Fibroblast of lung (primary cell): ENCODE results near the gene RAP1GAP2. TPM values are rescaled to one million over a fixed set of nuclear protein-coding genes. Genes with fewer than 3 reads are reported as not detected.

Experiments
- DNase-seq, 2 donors: peaks; one replicate each; pipeline versions ENCODE4 v3.0.0 to v3.0.0-alpha.2; 2010; ENCODE audit warnings: low read depth in 2 of 2
- H2AFZ ChIP-seq: 2 replicates; pipeline ENCODE4 v1.5.1; 2012; ENCODE audit warnings: low read length, control low read depth, inconsistent platforms
- H3K27ac ChIP-seq: 2 replicates; pipeline ENCODE4 v1.5.1; 2011; ENCODE audit warnings: low read length, control low read depth; ENCODE audit not compliant: insufficient read depth
- H3K27me3 ChIP-seq: 2 replicates; pipeline ENCODE4 v1.5.1; 2011; ENCODE audit warnings: mild to moderate bottlenecking, low read length; ENCODE audit not compliant: control insufficient read depth, insufficient read depth
- H3K36me3 ChIP-seq: 2 replicates; pipeline ENCODE4 v1.5.1; 2011; ENCODE audit warnings: low read length; ENCODE audit not compliant: control insufficient read depth, insufficient read depth
- H3K4me1 ChIP-seq: 2 replicates; pipeline ENCODE4 v1.5.1; 2011; ENCODE audit warnings: low read length; ENCODE audit not compliant: control insufficient read depth, insufficient read depth; ENCODE audit errors: extremely low read depth
- H3K4me2 ChIP-seq: 2 replicates; pipeline ENCODE4 v1.5.1; 2011; ENCODE audit warnings: low read length, control low read depth; ENCODE audit not compliant: insufficient read depth; ENCODE audit errors: extremely low read depth
- H3K4me3 ChIP-seq, 4 experiments: fragments of 200-600 bp in 1 of 4; sonication (generic) in 1 of 4; replicated peaks in 1 of 4; 2 replicates each; pipeline ENCODE4 v1.5.1; 2011 to 2016; ENCODE audit warnings: low read length in 4 of 4, low read depth in 3 of 4, mild to moderate bottlenecking in 3 of 4, control low read depth in 2 of 4, inconsistent platforms in 1 of 4, mixed read lengths in 1 of 4; ENCODE audit not compliant: insufficient read depth in 1 of 4; ENCODE audit errors: control extremely low read depth in 1 of 4
- H3K79me2 ChIP-seq: 2 replicates; pipeline ENCODE4 v1.5.1; 2012; ENCODE audit warnings: mild to moderate bottlenecking, low read length, inconsistent platforms; ENCODE audit not compliant: control insufficient read depth, insufficient read depth
- H3K9ac ChIP-seq: 2 replicates; pipeline ENCODE4 v1.5.1; 2011; ENCODE audit warnings: mild to moderate bottlenecking, low read length, control low read depth; ENCODE audit not compliant: insufficient read depth
- H3K9me3 ChIP-seq: 2 replicates; pipeline ENCODE4 v1.5.1; 2012; ENCODE audit warnings: low read depth, low read length; ENCODE audit not compliant: control insufficient read depth, insufficient read depth
- H4K20me1 ChIP-seq: 2 replicates; pipeline ENCODE4 v1.5.1; 2011; ENCODE audit warnings: low read length; ENCODE audit not compliant: control insufficient read depth, insufficient read depth; ENCODE audit errors: extremely low read depth
- EZH2 ChIP-seq: IDR thresholded peaks from 2 replicates; pipeline ENCODE4 v1.5.1; 2012; ENCODE audit warnings: low read length, control low read depth, mild to moderate bottlenecking; ENCODE audit errors: missing control alignments
- polyA plus RNA-seq, 2 donors: library from polyadenylated mRNA; depleted of rRNA in 1 of 2; stranded (reverse) in 1 of 2; unstranded in 1 of 2; fragments of >200 nt; gene quantifications; 2 replicates each; pipeline ENCODE4 v1.2.1, GENCODE V29; 2011 to 2012; ENCODE audit warnings: missing spikeins in 1 of 2
- total RNA-seq: library from RNA; depleted of rRNA; stranded (reverse); fragments of >200 nt; gene quantifications from 2 replicates; pipeline ENCODE4 v1.2.1, GENCODE V29; 2014
- TF ChIP-seq, protein P1 (sequence below), 2 donors: IDR thresholded peaks in 1 of 2; conservative IDR thresholded peaks in 1 of 2; 1 replicate in 1 of 2; 2 replicates in 1 of 2; pipeline ENCODE4 v1.5.1; 2011 to 2012; ENCODE audit warnings: low read length in 2 of 2, control low read depth in 1 of 2, inconsistent platforms in 1 of 2, low read depth in 1 of 2, mild to moderate bottlenecking in 1 of 2

Gene RAP1GAP2
- total and polyA plus RNA-seq, 2 donors (not counting 1 experiment from before 2014, with no cell fraction given) = 0.33 to 0.99 TPM

DNA sequence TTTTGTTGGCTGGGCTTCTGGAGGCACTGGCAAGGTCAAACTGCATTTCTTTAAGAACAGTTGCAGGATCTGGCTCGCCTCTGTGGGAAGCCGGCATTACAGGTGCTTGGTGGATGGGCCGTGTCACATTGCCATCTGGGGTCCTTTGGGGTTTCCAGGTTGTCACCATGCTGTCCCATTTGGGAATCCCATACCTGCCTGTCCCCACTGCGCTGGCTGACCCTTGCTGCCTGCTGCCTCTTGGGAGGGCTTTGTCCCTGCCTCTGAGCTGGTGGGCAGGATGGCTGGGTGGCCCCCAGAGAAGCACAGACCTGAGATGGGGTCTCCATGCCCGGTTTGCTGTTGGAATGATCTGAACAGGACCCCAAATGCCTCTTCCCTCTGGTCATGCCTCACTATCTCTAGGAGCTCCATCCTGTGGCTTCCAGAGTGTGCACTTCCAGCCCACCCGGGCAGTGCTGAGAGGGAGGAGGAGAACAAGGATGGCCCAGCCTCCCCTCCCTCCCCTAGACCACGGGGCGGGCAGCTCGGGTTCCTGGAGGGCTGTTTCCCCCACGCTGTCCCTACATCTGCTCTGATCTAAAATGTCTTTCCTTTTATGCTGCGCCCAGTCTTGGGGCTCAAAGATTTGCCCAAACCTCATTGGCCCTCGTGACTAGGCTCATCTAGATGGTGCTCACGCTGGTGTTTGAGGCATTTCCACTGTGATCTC, 239.2 kb downstream of the RAP1GAP2 start:
- H3K9me3 ChIP-seq = no peaks in the 10 kb centered on the region
- no peaks in the 10 kb centered on the region for H3K79me2 ChIP-seq
- H3K4me2 ChIP-seq = no peak overlapping the region
- H2AFZ ChIP-seq = no peak overlapping the region
- H3K9ac ChIP-seq = no peak overlapping the region
- no peaks in the 10 kb centered on the region for H3K4me1 ChIP-seq
- no peaks in the 10 kb centered on the region for H4K20me1 ChIP-seq
- H3K27me3 ChIP-seq = no peaks in the 10 kb centered on the region
- no peak overlapping the region for H3K27ac ChIP-seq
- DNase-seq = no peak
- TF ChIP-seq, protein P1, sequence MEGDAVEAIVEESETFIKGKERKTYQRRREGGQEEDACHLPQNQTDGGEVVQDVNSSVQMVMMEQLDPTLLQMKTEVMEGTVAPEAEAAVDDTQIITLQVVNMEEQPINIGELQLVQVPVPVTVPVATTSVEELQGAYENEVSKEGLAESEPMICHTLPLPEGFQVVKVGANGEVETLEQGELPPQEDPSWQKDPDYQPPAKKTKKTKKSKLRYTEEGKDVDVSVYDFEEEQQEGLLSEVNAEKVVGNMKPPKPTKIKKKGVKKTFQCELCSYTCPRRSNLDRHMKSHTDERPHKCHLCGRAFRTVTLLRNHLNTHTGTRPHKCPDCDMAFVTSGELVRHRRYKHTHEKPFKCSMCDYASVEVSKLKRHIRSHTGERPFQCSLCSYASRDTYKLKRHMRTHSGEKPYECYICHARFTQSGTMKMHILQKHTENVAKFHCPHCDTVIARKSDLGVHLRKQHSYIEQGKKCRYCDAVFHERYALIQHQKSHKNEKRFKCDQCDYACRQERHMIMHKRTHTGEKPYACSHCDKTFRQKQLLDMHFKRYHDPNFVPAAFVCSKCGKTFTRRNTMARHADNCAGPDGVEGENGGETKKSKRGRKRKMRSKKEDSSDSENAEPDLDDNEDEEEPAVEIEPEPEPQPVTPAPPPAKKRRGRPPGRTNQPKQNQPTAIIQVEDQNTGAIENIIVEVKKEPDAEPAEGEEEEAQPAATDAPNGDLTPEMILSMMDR (conservative IDR thresholded peaks at IDR 0.05 in 1 of 2, IDR thresholded peaks at IDR 0.05 in 1 of 2; ENCODE audit: low read depth in 1 of 2, low read length in 2 of 2) = no peak
- TF ChIP-seq EZH2 = no peak
- no peak overlapping the region for H3K4me3 ChIP-seq
- no peaks in the 10 kb centered on the region for H3K36me3 ChIP-seq

DNA sequence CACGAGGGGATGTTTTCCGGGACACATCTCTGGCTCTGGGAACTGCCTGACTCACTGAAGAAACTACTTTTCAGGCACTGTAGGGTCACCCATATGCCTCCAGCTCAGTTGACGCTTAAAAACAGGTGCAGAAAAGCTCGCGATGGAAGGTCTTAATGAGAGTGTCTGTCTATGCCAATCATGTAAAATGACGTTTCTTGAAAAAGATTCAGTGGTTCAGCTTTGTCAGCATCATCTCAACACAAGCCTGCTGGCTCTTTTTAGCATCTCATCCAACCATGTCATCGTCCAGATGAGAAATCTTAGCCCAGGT, 239.7 kb downstream of the RAP1GAP2 start:
- H3K4me1 ChIP-seq = no peaks in the 10 kb centered on the region
- no peaks in the 10 kb centered on the region for H3K36me3 ChIP-seq
- H3K27me3 ChIP-seq = no peaks in the 10 kb centered on the region
- no peaks in the 10 kb centered on the region for H3K9me3 ChIP-seq
- no peaks in the 10 kb centered on the region for H4K20me1 ChIP-seq
- no peak overlapping the region for H3K9ac ChIP-seq
- no peak overlapping the region for H2AFZ ChIP-seq
- DNase-seq = no peak
- H3K4me3 ChIP-seq = no peak overlapping the region
- H3K4me2 ChIP-seq = no peak overlapping the region
- no peak for TF ChIP-seq EZH2
- TF ChIP-seq, protein P1 (conservative IDR thresholded peaks at IDR 0.05 in 1 of 2, IDR thresholded peaks at IDR 0.05 in 1 of 2; ENCODE audit: low read depth in 1 of 2, low read length in 2 of 2) = no peak
- H3K79me2 ChIP-seq = no peaks in the 10 kb centered on the region
- no peak overlapping the region for H3K27ac ChIP-seq

DNA sequence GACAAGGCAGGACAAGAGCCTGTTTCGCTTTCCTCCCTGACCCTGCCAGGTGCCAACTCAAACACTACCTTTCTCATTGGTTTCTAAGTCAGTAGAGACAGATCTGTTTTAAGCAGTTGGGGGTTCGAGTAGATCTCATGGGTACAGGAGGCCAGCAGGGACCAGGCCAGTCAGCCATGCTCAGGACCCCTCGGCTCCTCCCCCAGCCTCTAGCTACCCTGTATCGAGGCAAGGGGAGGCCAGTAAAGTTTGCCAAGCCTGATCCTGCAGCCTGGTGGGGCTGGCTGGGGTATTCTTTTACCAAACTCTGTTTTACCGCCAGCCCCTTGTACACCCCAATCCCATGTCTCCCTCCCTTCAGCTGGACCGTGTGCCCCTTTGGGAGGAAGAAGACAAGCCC, 240.6 kb downstream of the RAP1GAP2 start:
- H3K36me3 ChIP-seq = no peaks in the 10 kb centered on the region
- H3K4me1 ChIP-seq = no peaks in the 10 kb centered on the region
- H2AFZ ChIP-seq = no peak overlapping the region
- no peak overlapping the region for H3K27ac ChIP-seq
- H3K27me3 ChIP-seq = no peaks in the 10 kb centered on the region
- DNase-seq = no peak
- H3K79me2 ChIP-seq = no peaks in the 10 kb centered on the region
- H3K4me2 ChIP-seq = no peak overlapping the region
- no peak overlapping the region for H3K4me3 ChIP-seq
- H3K9ac ChIP-seq = no peak overlapping the region
- H4K20me1 ChIP-seq = no peaks in the 10 kb centered on the region
- no peaks in the 10 kb centered on the region for H3K9me3 ChIP-seq
- no peak for TF ChIP-seq EZH2
- TF ChIP-seq, protein P1 (conservative IDR thresholded peaks at IDR 0.05 in 1 of 2, IDR thresholded peaks at IDR 0.05 in 1 of 2; ENCODE audit: low read depth in 1 of 2, low read length in 2 of 2) = no peak
